ENCODE results near the gene PRRC2C.
"Not testable (repeated sequence)": the region's sequence is repeated elsewhere in the genome, so short reads cannot be mapped to it uniquely, and the experiment has no call there.

The PRRC2C gene

GRCh38 chr1:171485375-171486047, at the start of gene PRRC2C:
TSS of gene PRRC2C (plus strand) at chr1:171485530. CDS start at chr1:171512089, 26,559 bp downstream.
- DNase-seq (ENCODE audit: low read depth in 1 of 2, low spot score in 1 of 2) = peak; percentile 85 to 88

DNA sequence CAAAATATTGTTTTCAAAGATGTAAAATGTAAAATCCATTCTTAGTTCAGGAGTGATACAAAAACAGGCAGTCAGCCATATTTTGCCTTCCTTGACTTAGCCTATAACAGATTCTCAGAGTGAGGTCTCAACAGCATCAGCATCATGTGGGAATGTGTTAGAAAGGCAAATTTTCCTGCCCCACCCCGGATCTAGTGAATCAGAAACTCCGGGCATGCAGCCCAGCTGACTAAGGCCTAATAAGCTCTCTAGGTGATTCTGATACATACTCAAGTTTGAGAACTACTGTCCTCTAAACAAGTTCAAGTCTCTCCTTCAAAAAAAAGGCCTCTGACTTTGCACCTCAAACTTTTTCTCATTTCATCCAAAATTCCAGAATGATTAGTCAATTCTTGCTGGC, 46.9 kb upstream of the PRRC2C start:
- DNase-seq (ENCODE audit: low read depth in 1 of 2, low spot score in 1 of 2) = no peak

DNA sequence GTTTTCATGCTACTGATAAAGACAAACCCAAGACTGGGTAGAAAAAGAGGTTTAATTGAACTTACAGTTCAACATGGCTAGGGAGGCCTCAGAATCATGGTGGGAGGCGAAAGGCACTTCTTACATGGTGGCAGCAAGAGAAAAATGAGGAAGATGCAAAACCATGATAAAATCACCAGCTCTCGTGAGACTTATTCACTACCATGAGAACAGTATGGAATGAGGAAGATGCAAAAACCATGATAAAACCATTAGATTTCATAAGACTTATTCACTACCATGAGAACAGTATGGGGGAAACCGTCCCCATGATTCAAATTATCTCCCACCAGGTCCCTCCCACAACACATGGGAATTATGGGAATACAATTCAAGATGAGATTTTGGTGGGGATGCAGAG, 45.1 kb upstream of the PRRC2C start:
- DNase-seq (ENCODE audit: low read depth in 1 of 2, low spot score in 1 of 2) = not testable (repeated sequence)

GRCh38 chr1:171441278-171441895, 43.9 kb upstream of the PRRC2C start:
- not testable (repeated sequence) for DNase-seq (ENCODE audit: low read depth in 1 of 2, low spot score in 1 of 2)

DNA sequence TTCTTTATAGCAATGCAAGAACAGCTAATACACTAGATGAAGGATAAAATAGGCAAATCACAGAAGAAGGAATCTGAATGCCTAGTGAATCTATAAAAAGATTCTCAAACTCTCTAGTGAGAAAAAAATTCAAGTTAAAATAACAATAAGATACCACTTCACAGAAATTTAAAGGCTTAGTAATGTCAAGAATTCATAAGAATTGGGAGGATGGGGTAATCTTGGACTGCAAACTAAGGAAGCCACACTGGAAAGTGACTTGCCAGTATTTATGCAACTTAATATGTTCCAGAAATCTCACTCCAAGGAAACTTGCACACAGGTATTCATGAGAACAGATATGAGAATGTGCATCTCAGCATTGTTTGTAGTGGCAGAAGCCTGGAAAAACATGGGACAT, 38.9 kb upstream of the PRRC2C start:
- no peak for DNase-seq (ENCODE audit: low read depth in 1 of 2, low spot score in 1 of 2)

GRCh38 chr1:171455967-171456366, 29.4 kb upstream of the PRRC2C start:
- DNase-seq (ENCODE audit: low read depth in 1 of 2, low spot score in 1 of 2) = no peak

- no peak for DNase-seq (ENCODE audit: low read depth in 1 of 2, low spot score in 1 of 2)
Measured at GRCh38 chr1:171457412-171457811, 27.9 kb upstream of the PRRC2C start.

DNA sequence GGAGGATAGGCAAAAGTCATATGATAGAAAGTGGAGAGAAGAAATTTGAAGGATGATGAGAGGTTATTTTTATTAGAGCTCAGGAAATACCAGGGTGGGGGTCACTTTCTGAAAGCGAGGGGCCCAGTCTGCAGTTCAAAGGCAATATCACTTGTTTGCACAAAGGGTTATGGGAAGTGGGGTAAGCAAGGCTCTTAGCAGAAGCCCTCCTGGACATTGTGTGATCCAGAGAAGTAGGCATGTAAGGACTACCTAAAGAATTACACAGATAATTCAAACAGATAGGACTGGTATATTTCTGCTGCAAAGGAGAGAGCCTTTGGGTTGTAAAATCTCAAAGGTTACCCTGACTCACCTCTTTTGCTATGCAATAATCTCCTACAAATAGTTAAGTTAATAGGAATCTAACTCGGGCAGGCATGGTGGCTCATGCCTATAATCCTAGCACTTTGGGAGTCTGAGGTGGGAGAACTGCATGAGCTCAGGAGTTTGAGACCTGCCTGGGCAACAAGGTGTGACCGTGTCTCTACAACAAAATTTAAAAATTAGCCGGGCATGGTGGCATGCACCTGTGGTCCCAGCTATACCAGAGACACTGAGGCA, 25.2 kb upstream of the PRRC2C start:
- DNase-seq (ENCODE audit: low read depth in 1 of 2, low spot score in 1 of 2) = no peak

GRCh38 chr1:171467626-171468025, 17.7 kb upstream of the PRRC2C start:
- DNase-seq (ENCODE audit: low read depth in 1 of 2, low spot score in 1 of 2) = no peak

GRCh38 chr1:171468120-171468750, 17.1 kb upstream of the PRRC2C start:
- DNase-seq (ENCODE audit: low read depth in 1 of 2, low spot score in 1 of 2) = no peak

- DNase-seq (ENCODE audit: low read depth in 1 of 2, low spot score in 1 of 2) = no peak
Measured at GRCh38 chr1:171470726-171471125, 14.6 kb upstream of the PRRC2C start.

- no peak for DNase-seq (ENCODE audit: low read depth in 1 of 2, low spot score in 1 of 2)
Measured at GRCh38 chr1:171472183-171472647, 13.1 kb upstream of the PRRC2C start.

DNA sequence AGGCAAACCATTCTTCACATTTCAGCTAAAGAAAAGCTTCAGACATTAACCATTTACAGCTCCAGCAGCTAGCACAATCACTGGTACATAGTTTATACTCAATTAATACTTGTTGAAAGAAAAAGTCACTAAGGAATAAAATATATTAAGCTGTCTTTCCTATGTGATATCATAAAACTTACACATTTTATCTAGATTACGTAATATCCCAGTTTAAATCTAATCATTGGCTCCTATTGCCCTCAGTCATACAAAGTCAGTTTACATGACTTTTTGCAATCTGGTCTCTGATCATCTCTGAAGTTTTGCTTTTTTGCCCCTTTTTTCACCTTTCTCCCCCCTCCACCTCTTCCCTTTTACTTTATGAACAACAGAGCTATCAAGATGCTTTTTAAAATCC, 8.5 kb upstream of the PRRC2C start:
- no peak for DNase-seq (ENCODE audit: low read depth in 1 of 2, low spot score in 1 of 2)

DNA sequence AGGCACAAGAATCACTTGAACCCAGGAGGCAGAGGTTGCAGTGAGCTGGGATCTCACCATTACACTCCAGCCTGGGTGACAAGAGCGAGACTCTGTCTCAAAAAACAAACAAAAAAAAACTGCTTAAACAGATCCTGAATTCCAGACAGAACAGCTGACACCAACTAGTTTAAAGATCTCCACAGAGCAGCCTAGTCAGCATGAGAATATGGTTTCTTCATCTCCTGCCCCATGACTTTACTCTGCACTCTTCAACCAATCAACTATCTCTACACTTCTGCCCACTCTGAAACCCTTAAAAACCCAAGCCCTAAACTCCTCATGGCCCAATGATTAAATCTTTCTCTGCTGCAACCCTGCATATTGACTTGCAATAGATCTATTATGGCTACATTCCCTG, 7.5 kb upstream of the PRRC2C start:
- DNase-seq (ENCODE audit: low read depth in 1 of 2, low spot score in 1 of 2) = no peak

- no peak for DNase-seq (ENCODE audit: low read depth in 1 of 2, low spot score in 1 of 2)
Measured at GRCh38 chr1:171480035-171480434, 5.3 kb upstream of the PRRC2C start.

DNA sequence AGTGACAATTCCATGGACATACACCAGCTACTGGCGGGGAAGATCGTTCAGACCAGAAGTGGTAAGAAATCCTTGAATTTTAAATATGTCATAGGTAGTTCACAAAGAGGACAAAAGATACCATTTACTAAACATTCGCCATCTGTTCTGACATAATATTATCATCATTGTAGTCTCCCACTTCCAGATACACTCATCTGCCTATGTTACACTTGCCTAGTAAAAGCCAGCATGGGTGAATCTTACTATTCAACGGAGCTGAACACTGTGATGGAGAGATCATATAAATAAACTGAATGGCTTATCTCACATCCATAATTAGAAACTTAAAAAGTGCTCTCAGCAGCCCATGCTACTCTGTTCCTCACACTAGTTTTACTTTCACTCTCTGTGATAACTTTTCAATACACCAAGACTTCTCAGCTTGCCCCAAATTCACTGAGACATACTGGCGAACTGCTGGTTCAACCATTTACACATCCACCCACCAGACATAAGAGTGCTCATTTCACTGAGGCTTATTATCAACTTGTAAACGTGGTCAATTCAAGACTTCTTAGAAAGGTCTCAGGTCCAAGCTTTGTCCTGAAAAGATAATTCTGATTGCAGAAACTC, 463 bp upstream of the PRRC2C start:
- DNase-seq (ENCODE audit: low read depth in 1 of 2, low spot score in 1 of 2) = no peak

GRCh38 chr1:171486048-171486519, 754 bp downstream of the PRRC2C start:
- DNase-seq (ENCODE audit: low read depth in 1 of 2, low spot score in 1 of 2) = peak; percentile 39 to 68

- DNase-seq (ENCODE audit: low read depth in 1 of 2, low spot score in 1 of 2) = no peak
Measured at GRCh38 chr1:171487038-171487437, 1.7 kb downstream of the PRRC2C start.

DNA sequence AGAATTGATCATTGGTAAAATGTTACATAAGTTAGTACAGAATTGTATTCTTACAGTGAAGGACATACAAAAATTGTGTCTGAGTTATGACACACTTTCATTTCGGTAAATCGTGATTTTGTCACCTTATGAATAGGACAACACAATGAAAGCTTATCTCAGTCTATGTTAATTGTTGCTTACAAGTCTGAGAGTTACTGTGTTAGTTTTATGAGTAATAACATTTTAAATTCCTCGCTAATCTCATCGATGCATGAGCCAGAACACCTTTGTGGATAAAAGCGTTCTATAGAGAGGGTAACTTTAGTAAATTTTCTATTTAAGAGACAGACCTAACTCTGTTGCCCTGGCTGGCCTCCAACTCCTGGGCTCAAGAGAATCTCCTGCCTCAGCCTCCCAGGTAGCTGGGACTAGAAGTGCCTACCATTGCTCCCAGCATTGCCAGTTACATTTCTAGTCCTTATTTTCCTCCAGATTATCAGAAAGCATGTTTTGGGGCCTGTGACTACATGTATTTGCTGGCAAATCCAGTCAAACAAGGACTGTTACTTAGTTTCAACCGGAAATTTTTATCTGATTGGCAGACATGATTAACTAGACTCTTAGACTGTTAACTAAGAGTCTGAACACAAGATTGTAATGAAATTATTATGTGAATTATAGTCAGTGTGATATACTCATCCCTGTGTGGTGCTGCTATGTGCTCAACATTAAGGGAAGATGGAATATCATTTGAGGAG, 3.0 kb downstream of the PRRC2C start:
- no peak for DNase-seq (ENCODE audit: low read depth in 1 of 2, low spot score in 1 of 2)

DNA sequence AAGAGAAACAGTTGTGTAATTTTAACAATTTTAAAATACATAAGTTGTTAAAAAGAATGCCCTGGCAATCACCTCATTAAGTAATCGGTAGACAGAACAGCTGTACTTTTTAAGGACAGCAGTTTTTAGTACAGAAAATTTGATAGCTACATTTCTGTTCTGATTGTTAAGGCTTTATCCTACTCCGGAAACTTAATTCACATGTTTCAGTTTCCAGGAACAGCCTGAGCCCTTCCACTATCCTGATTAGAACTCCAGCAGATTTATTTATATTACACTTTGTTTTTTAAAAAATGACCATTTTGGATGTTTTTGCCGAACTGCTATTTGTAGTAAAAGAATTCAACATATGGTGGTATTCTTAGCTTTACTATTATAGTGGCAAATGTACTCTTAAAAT, 8.7 kb downstream of the PRRC2C start:
- no peak for DNase-seq (ENCODE audit: low read depth in 1 of 2, low spot score in 1 of 2)

GRCh38 chr1:171495444-171495843, 10.1 kb downstream of the PRRC2C start:
- DNase-seq (ENCODE audit: low read depth in 1 of 2, low spot score in 1 of 2) = no peak

All from activated T-helper 1 cell treated with anti-CD3 and anti-CD28 coated beads, Interleukin-2, amount 50 U/mL, for 16 hours (primary cell).